HG03066 (cell line): ENCODE results near the gene SFT2D3.
A peak's percentile ranks its signal among the peaks of the same experiment; 100 is the strongest.

Experiments used
- ATAC-seq: cut with Tn5 transposase; IDR thresholded peaks from one replicate; pipeline ENCODE4 v1.9.1; 2021; ENCODE audit warnings: low read depth; ENCODE audit not compliant: unreplicated experiment

The SFT2D3 gene

DNA sequence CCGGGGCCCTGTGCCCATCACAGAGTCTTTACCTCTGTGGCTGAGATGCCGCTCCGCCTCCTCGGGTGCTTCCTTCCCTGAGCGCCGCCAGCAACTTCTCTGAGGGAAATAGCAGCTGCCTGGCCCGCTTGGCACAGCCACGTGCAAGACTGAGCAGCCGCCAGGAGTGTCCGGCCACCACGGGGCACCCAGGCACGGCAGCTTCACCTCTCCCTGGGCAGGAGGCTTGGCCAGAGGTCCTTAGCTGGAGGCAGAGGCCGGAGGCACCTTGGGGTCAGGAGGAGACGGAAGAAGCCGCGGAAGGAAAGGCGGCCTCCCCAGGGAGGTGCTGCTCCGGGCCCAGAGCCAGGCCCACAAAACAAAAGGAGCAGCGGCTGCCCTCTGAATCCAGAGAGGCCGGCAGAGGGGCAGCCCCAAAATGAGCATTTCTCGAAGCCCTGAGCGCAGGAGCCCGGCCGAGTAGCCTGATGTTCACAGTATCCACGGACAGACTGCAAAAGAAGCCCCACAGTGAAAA lies 20.0 kb upstream of the SFT2D3 start:
- ATAC-seq, result no peak

- no peak for ATAC-seq
Observed at GRCh38 chr2:127681976-127682857, 19.1 kb upstream of the SFT2D3 start.

DNA sequence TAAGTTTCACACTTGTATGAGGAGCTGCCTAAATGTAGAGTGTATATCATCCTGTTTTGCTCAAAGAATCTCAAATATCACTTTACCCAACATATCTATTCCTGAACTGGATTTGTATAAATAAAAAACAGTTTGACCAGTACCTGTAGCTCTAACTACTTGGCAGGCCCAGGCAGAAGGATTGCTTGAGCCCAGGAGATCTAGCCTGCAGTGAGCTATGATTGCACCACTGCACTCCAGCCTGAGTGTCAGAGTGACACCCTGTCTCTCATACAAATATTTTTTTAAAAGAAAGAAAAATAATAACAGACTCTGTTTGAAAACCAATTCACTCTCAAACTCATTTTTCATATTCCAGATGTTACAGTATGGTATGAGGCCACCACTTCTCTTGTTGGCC lies 18.2 kb upstream of the SFT2D3 start:
- ATAC-seq, result no peak

DNA sequence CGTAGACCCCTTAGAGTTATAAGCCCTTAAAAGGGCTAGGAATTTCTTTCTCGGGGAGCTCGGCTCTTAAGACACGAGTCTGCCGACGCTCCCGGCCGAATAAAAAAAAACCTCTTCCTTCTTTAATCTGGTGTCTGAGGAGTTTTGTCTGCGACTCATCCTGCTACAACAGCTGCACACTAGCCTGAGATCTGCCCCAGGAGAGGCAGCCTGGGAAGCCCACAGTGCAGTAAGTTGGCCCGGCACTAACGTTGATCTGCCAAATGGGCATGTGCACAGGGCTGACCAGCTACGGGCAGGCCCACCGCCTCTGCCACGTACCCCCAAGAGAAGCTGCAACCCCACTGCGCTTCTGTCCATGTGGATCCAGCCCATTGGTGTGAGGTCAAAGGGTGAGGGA lies 17.5 kb upstream of the SFT2D3 start:
- ATAC-seq, result no peak

DNA sequence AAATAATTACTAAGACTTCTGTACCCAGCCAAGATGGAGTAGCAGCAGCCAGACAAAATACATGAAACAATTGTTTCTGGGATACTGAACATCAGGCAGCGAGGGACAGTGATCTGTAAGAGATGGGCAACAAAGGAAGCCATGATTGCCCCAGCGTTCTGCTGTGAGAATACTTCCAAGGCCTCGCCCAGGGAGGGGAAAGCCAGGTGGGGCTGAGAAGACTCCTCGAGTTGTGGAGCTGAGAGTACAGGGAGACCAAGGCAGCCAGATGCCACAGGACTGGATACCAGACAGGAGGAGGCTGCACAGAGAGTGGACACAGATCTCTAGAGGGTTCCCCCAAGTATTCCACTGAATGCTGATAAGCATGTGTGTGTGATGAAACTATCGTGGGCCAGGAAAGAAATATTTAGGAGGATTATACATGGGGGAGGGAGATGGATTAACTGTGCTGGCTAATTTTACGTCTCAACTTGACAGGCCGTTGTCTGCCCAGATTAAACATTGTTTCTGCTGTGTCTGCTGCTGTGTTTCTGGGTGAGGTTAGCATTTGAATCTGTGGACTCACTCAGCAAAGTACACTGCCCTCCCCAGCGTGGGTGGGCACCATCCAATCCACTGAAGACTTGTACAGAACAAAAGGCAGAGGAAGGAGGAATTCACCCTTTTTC lies 15.8 kb upstream of the SFT2D3 start:
- no peak for ATAC-seq

DNA sequence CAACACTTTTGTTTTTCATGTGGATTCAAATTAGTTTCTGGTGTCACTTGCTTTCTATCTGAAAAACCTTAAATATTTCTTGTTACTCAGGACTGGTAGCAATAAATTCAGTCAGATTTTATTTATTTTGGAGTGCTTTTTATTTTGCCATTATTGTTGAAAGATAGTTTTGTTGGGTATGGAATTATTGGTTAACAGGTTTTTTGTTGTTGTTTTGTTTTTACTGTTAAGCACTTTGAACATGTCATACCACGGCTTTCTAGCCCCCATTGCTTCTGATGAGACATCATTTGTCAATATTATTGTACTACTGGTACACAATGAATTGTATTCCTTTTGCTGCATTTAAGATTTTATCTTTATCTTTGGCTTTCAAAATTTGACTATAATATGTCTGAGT lies 12.9 kb upstream of the SFT2D3 start:
- no peak for ATAC-seq

- ATAC-seq, result no peak
Observed at GRCh38 chr2:127690696-127691095, 10.6 kb upstream of the SFT2D3 start.

DNA sequence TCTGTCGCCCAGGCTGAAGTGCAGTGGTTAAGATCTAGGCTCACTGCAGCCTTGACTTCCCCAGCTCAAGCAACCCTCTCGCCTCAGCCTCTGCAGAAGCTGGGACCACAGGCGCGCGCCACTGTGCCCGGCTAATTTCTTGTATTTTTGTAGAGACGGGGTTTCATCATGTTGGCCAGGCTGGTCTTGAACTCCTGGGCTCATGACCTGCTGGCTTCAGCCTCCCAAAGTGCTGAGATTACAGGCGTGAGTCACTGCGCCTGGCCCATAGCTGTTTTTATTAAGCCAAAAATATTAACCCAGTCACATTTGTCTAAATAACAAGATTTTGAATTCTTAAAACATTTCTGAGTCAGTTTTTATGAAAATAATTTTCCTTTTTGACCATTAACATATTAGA lies 6.3 kb upstream of the SFT2D3 start:
- no peak for ATAC-seq

DNA sequence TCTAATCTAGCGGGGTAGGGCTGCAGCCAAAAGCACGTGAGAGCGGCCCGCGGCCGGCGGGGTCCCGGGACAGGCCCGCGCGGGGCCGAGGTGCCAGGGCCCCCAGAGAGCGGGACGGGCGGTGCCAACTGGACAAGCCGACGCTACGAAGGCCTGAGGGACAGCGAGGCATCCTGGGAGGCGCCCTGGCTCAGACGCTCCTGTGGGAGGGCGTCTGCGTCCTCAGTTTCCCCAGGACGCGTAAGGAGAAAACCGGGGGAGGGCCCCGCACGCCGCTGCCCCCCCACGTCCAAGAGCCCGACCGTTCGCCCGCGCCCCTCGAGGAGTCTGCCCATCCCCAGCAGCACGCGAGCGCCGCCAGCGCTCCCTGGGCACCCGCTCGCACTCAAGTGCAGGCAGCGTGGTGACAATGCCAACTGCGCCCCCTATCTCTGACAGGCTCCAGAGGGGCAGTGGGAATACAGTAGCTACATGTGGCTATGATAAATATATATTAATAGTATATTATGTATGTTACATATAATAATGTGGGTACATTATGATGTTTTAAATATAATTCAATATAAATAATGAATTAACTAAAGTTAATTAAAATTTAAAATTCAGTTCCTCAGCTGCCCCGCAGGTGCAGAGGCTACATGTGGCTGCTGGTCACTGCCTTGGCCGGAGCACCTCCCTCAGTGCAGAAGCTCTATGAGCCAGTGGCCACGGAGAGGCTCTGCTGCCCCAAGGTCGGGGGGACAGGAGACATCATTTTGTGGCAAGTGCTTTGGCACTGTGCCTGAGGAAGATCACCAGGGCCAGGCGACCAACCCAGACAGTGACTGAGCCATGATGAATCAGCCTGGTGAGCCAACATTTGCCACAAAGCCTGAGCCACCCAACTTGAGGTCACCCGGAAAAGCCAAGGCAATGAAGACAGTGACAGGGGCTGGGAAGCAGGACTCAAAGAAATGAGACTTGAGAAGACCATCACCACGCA lies 5.5 kb upstream of the SFT2D3 start:
- ATAC-seq, result no peak

DNA sequence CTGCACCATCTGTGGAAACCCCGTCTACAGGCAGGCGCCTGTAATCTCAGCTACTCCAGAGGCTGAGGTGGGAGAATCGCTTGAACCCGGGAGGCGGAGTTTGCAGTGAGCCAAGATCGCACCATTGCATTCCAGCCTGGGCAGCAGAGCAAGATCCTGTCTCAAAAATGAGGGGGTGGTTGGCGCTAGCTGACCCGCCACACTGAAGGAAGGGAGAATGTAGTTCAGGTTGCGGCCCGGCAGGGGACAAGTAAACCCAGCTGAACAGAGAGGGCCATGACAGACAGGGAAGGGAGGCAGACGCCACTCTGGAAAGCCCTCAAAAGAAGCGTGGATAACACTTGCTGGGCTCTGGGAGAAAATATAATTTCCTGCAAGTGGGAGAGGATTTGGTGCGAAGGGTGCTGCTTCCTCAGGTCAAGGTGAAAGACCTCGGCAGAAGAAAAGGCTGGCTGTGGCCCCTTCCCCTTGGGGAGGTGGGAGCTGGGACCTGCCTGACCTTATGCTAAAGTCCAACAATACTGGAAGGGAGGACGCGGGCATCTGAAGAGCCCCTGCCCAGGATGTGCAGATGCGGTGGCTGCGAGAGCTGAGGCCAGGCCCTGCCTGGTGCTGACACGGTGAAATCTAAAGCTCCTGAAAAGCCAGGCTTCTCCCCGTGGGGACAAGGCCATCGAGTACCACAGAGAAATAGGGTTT lies 3.7 kb upstream of the SFT2D3 start:
- ATAC-seq, result no peak

DNA sequence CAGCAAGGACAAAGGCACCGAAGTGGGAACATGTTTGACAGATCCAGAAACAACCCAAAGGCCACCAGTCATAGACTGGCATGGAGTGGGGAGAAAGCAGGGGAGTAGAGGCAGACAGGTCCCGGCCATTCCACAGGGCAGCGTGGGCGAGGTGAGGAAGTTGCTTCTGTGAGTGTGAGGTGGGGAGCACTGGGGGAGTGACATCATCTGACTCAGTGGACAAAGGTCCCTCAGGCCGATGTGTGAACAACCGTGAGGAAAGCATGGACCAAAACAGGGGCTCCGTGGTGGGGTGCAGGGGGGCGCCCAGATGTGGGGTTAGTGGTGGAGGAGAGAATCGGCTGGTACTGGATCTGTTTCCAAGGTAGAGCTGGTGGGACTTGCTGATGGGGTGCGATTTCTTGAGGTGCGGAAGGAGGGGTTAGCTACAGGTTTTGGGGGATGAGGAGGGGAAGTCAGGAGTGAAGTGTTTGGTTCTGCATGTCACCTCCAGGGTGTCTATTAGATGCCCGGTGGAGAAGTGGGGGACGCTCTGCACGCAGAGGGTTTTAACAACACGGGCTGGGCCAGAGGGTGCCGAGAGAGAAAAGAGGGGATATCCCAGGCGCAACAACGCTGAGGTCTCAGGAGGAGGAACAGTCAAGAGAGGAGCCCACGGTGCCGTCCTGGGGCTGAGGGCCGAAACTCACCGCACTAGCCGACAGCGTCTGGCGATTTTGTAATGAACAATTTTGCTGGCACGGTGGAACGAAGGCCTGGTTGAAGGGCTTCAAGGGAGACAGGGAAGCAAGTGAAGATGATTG lies 2.5 kb upstream of the SFT2D3 start:
- ATAC-seq, result no peak

- ATAC-seq, result peak; percentile 51
Observed at GRCh38 chr2:127700527-127701192, 637 bp upstream of the SFT2D3 start.

GRCh38 chr2:127701651-127702394 lies 526 bp downstream of the SFT2D3 start:
- ATAC-seq, result peak; percentile 36

GRCh38 chr2:127702395-127703009 lies 1.2 kb downstream of the SFT2D3 start:
- ATAC-seq, result no peak

GRCh38 chr2:127703282-127703681 lies 2.0 kb downstream of the SFT2D3 start:
- no peak for ATAC-seq

DNA sequence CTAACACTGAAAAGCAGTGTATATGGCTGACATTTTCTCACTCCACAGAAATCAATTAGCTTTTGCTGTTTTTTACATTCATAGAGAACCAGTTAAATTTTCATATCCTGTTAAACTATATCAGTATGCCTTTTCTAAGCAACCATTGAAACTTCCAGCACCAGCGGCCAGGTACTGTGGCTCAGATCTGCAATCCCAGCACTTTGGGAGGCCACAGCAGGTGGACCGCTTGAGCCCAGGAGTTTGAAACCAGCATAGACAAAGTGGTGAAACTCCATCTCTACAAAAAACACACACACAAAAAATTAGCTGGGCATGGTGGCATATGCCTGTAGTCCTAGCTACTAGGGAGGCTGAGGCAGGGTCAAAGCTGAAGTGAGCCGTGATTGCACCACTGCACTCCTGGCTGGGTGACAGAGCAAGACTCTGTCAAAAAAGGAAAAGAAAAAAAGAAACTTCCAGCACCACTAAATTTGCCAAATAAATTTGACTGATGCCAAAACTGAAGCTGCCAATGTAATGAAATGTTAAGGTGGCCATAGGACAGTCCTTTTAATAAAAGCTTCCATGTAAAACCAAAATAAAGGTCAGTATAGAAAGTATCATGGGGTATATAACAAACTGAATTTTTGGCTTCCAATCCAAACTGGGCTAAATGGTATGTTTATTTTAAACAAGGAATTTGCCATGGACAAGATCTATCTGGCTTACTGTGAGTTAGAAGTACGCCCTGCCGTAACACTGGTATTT lies 3.5 kb downstream of the SFT2D3 start:
- ATAC-seq, result no peak
